H9 (cell line): ENCODE measurements around the gene DPPA3. TPM values are rescaled to one million over a fixed set of nuclear protein-coding genes. Genes with fewer than 3 reads are reported as not detected.
A peak's percentile ranks its signal among the peaks of the same experiment; 100 is the strongest.
"Not testable (repeated sequence)": the region's sequence is repeated elsewhere in the genome, so short reads cannot be mapped to it uniquely, and the experiment has no call there.

Source experiments
- DNase-seq: peaks from one replicate; pipeline ENCODE4 v3.0.0-alpha.2; 2017
- H2AFZ ChIP-seq: one replicate; pipeline ENCODE4 v1.6.1; 2013; ENCODE audit warnings: mild to moderate bottlenecking, low read length, control low read depth, moderate library complexity
- H2AK5ac ChIP-seq: 2 replicates; pipeline ENCODE4 v1.6.1; 2013; ENCODE audit warnings: low read length, control low read depth, mixed read lengths; ENCODE audit not compliant: insufficient read length
- H2BK120ac ChIP-seq: one replicate; pipeline ENCODE4 v1.6.1; 2013; ENCODE audit warnings: low read depth, mild to moderate bottlenecking, low read length, control low read depth, inconsistent platforms; ENCODE audit not compliant: poor library complexity, severe bottlenecking
- H2BK12ac ChIP-seq: 2 replicates; pipeline ENCODE4 v1.6.1; 2013; ENCODE audit warnings: low read length, control low read depth, mixed read lengths, low read depth; ENCODE audit not compliant: insufficient read length
- H2BK15ac ChIP-seq: 2 replicates; pipeline ENCODE4 v1.6.1; 2013; ENCODE audit warnings: low read depth, low read length, control low read depth
- H2BK20ac ChIP-seq: one replicate; pipeline ENCODE4 v1.6.1; 2013; ENCODE audit warnings: low read depth, mild to moderate bottlenecking, low read length, control low read depth, inconsistent platforms; ENCODE audit not compliant: poor library complexity, severe bottlenecking
- H2BK5ac ChIP-seq: 2 replicates; pipeline ENCODE4 v1.6.1; 2013; ENCODE audit warnings: low read length, control low read depth, mixed read lengths; ENCODE audit not compliant: insufficient read length
- H3K14ac ChIP-seq: 2 replicates; pipeline ENCODE4 v1.6.1; 2013; ENCODE audit warnings: low read length, control low read depth; ENCODE audit not compliant: insufficient read depth
- H3K18ac ChIP-seq: 2 replicates; pipeline ENCODE4 v1.6.1; 2013; ENCODE audit warnings: low read depth, mild to moderate bottlenecking, mixed read lengths, low read length, control low read depth; ENCODE audit not compliant: insufficient read length
- H3K23ac ChIP-seq: 2 replicates; pipeline ENCODE4 v1.6.1; 2013; ENCODE audit warnings: low read length, control low read depth, mixed read lengths, low read depth; ENCODE audit not compliant: insufficient read length
- H3K23me2 ChIP-seq: 2 replicates; pipeline ENCODE4 v1.6.1; 2013; ENCODE audit warnings: low read depth, mild to moderate bottlenecking, mixed read lengths, low read length, control low read depth; ENCODE audit not compliant: insufficient read length, poor library complexity, severe bottlenecking
- H3K27ac ChIP-seq: 2 replicates; pipeline ENCODE4 v1.5.1; 2013; ENCODE audit warnings: low read length, control low read depth, mixed read lengths, low read depth; ENCODE audit not compliant: insufficient read length
- H3K27me3 ChIP-seq: 2 replicates; pipeline ENCODE4 v1.6.1; 2013; ENCODE audit warnings: low read length, control low read depth, inconsistent platforms; ENCODE audit not compliant: insufficient read depth
- H3K4ac ChIP-seq: 2 replicates; pipeline ENCODE4 v1.6.1; 2013; ENCODE audit warnings: low read depth, mild to moderate bottlenecking, control low read depth, inconsistent platforms, low read length, moderate library complexity
- H3K4me1 ChIP-seq: 2 replicates; pipeline ENCODE4 v1.6.1; 2013; ENCODE audit warnings: low read length, control low read depth, inconsistent platforms; ENCODE audit not compliant: insufficient read depth
- H3K4me2 ChIP-seq: 2 replicates; pipeline ENCODE4 v1.6.1; 2013; ENCODE audit warnings: low read length, control low read depth, mixed read lengths; ENCODE audit not compliant: insufficient read length, insufficient read depth
- H3K56ac ChIP-seq: 2 replicates; pipeline ENCODE4 v1.6.1; 2013; ENCODE audit warnings: low read depth, mild to moderate bottlenecking, mixed read lengths, low read length, control low read depth; ENCODE audit not compliant: insufficient read length
- H3K79me1 ChIP-seq: 2 replicates; pipeline ENCODE4 v1.6.1; 2013; ENCODE audit warnings: low read depth, mild to moderate bottlenecking, moderate library complexity, low read length, control low read depth, inconsistent platforms; ENCODE audit not compliant: insufficient read depth, poor library complexity, severe bottlenecking
- H3K79me2 ChIP-seq: 2 replicates; pipeline ENCODE4 v1.6.1; 2013; ENCODE audit warnings: low read length, control low read depth, inconsistent platforms; ENCODE audit not compliant: insufficient read depth
- H3K9ac ChIP-seq: 2 replicates; pipeline ENCODE4 v1.6.1; 2013; ENCODE audit warnings: low read length, control low read depth, mixed read lengths; ENCODE audit not compliant: insufficient read length; ENCODE audit errors: extremely low read depth
- H3K9me3 ChIP-seq: one replicate; pipeline ENCODE4 v1.6.1; 2013; ENCODE audit warnings: low read depth, low read length, inconsistent platforms; ENCODE audit not compliant: control insufficient read depth
- H3T11ph ChIP-seq: one replicate; pipeline ENCODE4 v1.6.1; 2013; ENCODE audit warnings: mild to moderate bottlenecking, low read length, control low read depth, inconsistent platforms
- H4K20me1 ChIP-seq: one replicate; pipeline ENCODE4 v1.6.1; 2013; ENCODE audit not compliant: control insufficient read depth, insufficient read length, insufficient read depth
- H4K5ac ChIP-seq: 2 replicates; pipeline ENCODE4 v1.6.1; 2013; ENCODE audit warnings: low read depth, mild to moderate bottlenecking, mixed read lengths, low read length, control low read depth; ENCODE audit not compliant: insufficient read length
- H4K8ac ChIP-seq: replicated peaks from 2 replicates; pipeline ENCODE4 v1.6.1; 2013; ENCODE audit warnings: low read length, control low read depth, mixed read lengths, low read depth; ENCODE audit not compliant: insufficient read length
- H4K91ac ChIP-seq: 2 replicates; pipeline ENCODE4 v1.6.1; 2013; ENCODE audit warnings: low read depth, mild to moderate bottlenecking, moderate library complexity, mixed read lengths, low read length, control low read depth; ENCODE audit not compliant: insufficient read length
- H3K27ac Mint-ChIP-seq, 3 experiments: 2 replicates in 2 of 3; 3 replicates in 1 of 3; pipeline ENCODE4 v1.8.0; 2020 to 2021; ENCODE audit warnings: mixed read lengths in 3 of 3, mild to moderate bottlenecking in 1 of 3, moderate library complexity in 1 of 3
- H3K27me3 Mint-ChIP-seq: 2 replicates; pipeline ENCODE4 v1.8.0; 2021; ENCODE audit warnings: low read depth, mild to moderate bottlenecking, moderate library complexity, mixed read lengths
- H3K36me3 Mint-ChIP-seq, 3 experiments: 2 replicates in 2 of 3; 3 replicates in 1 of 3; pipeline ENCODE4 v1.8.0; 2020 to 2021; ENCODE audit warnings: low read depth in 3 of 3, mixed read lengths in 3 of 3; ENCODE audit not compliant: insufficient read depth in 1 of 3
- H3K4me1 Mint-ChIP-seq, 2 experiments: 2 replicates each; pipeline ENCODE4 v1.8.0; 2020; ENCODE audit warnings: mixed read lengths in 2 of 2
- H3K4me3 Mint-ChIP-seq, 2 experiments: 2 replicates in 1 of 2; 3 replicates in 1 of 2; pipeline ENCODE4 v1.8.0; 2020 to 2021; ENCODE audit warnings: mild to moderate bottlenecking in 2 of 2, mixed read lengths in 2 of 2, moderate library complexity in 1 of 2
- H3K9me3 Mint-ChIP-seq, 2 experiments: 2 replicates in 1 of 2; 3 replicates in 1 of 2; pipeline ENCODE4 v1.8.0; 2020; ENCODE audit warnings: mild to moderate bottlenecking in 2 of 2, mixed read lengths in 2 of 2, moderate library complexity in 1 of 2
- WGBS: extraction: QIAGEN DNeasy Blood & Tissue Kit; methylation state at CpG from one replicate; pipeline ENCODE4 v1.1.7; 2013; ENCODE audit warnings: missing lambda C conversion rate, low lambda C conversion rate, mixed read lengths; ENCODE audit not compliant: insufficient read length; ENCODE audit errors: extremely low coverage; 5-methylcytosine and 5-hydroxymethylcytosine counted together
- total RNA-seq: library from RNA; stranded (reverse); gene quantifications from 2 replicates; pipeline ENCODE4 v1.2.1, GENCODE V29; 2021

DPPA3 gene
- total RNA-seq, 1 experiment from 2014 or later = 1.4 TPM

- not testable (repeated sequence) for H2BK12ac ChIP-seq, H3K27ac ChIP-seq, H2BK15ac ChIP-seq, H2BK120ac ChIP-seq, H4K20me1 ChIP-seq, H3K23me2 ChIP-seq, H3K27me3 Mint-ChIP-seq, H2AFZ ChIP-seq, H3K4ac ChIP-seq, H3K79me2 ChIP-seq, H2AK5ac ChIP-seq, H2BK20ac ChIP-seq, H3K4me1 ChIP-seq, DNase-seq, H3K23ac ChIP-seq, H3K27me3 ChIP-seq, H3K36me3 Mint-ChIP-seq, H3K18ac ChIP-seq, H4K5ac ChIP-seq, H3K9ac ChIP-seq, H3K9me3 Mint-ChIP-seq, H3K79me1 ChIP-seq, H3K9me3 ChIP-seq, H2BK5ac ChIP-seq, H4K91ac ChIP-seq, H3T11ph ChIP-seq, H4K8ac ChIP-seq, H3K14ac ChIP-seq, H3K4me3 Mint-ChIP-seq, H3K56ac ChIP-seq, H3K4me2 ChIP-seq
- Mint-ChIP-seq H3K4me1 (peaks cover 32 to 33% of the 10 kb centered on the region in 2 experiments), H3K27ac (peak overlapping the region in 2 of 3 experiments; percentile 53 to 85; a peak in 2 of 7 replicates)
- no CpG with 5 or more reads among the region's 9 CpGs for WGBS
Observed at GRCh38 chr12:7755668-7756067, 44.4 kb downstream of the DPPA3 start.
